Measurements from ENCODE around the gene MACC1.

- TF ChIP-seq CTCF (IDR thresholded peaks at IDR 0.05) (no peak), POLR2A (IDR thresholded peaks at IDR 0.05) (no peak)
Observed at GRCh38 chr7:20197837-20198236, 19.3 kb downstream of the MACC1 start.

Measured in vagina (tissue), 2 donors.